OCI-LY3 (cell line): ENCODE measurements around the gene OPHN1.

ENCODE experiments used
- H2AFZ ChIP-seq: fragments of 200-600, 300-600 bp; shearing (Covaris generic); 2 replicates; pipeline ENCODE4 v1.6.0; 2014; ENCODE audit warnings: antibody characterized with exemption, low read depth, low read length
- H3K27ac ChIP-seq: fragments of 200-600, 300-600 bp; sonication (generic); 2 replicates; pipeline ENCODE4 v1.5.1; 2014; ENCODE audit warnings: mild to moderate bottlenecking, low read length, moderate library complexity, mixed read lengths
- H3K27me3 ChIP-seq: fragments of 200-600, 300-600 bp; sonication (generic); 2 replicates; pipeline ENCODE4 v1.6.1; 2014; ENCODE audit warnings: low read depth, low read length, mixed read lengths
- H3K36me3 ChIP-seq: fragments of 200-600, 300-600 bp; sonication (generic); replicated peaks from 2 replicates; pipeline ENCODE3; 2014; ENCODE audit warnings: low read depth, low read length, mixed read lengths
- H3K4me1 ChIP-seq: fragments of 300-600, 200-600 bp; sonication (generic); 2 replicates; pipeline ENCODE4 v1.6.1; 2014; ENCODE audit warnings: low read length, mixed read lengths
- H3K4me2 ChIP-seq: fragments of 200-600, 300-600 bp; sonication (generic); 2 replicates; pipeline ENCODE4 v1.6.1; 2014; ENCODE audit warnings: low read length, mixed read lengths
- H3K4me3 ChIP-seq: fragments of 300-600, 200-600 bp; sonication (generic); 2 replicates; pipeline ENCODE4 v1.5.1; 2014; ENCODE audit warnings: antibody characterized with exemption, mild to moderate bottlenecking, low read length, moderate library complexity
- H3K79me2 ChIP-seq: fragments of 300-600, 200-600 bp; shearing (Covaris generic); 2 replicates; pipeline ENCODE4 v1.6.1; 2014; ENCODE audit warnings: mild to moderate bottlenecking, low read length, mixed read lengths
- H3K9ac ChIP-seq: fragments of 300-600, 200-600 bp; shearing (Covaris generic); 2 replicates; pipeline ENCODE4 v1.6.0; 2014; ENCODE audit warnings: mild to moderate bottlenecking, low read length, moderate library complexity
- H3K9me3 ChIP-seq: fragments of 200-600, 300-600 bp; shearing (Covaris generic); 2 replicates; pipeline ENCODE4 v1.6.1; 2014; ENCODE audit warnings: low read length, mixed read lengths; ENCODE audit not compliant: insufficient read depth
- H4K20me1 ChIP-seq: fragments of 200-600, 300-600 bp; sonication (generic); 2 replicates; pipeline ENCODE4 v1.6.1; 2016; ENCODE audit warnings: low read length, mixed read lengths; ENCODE audit not compliant: insufficient read depth
- CTCF ChIP-seq: fragments of 200-600, 300-600 bp; sonication (generic); IDR thresholded peaks from 2 replicates; pipeline ENCODE4 v1.5.1; 2014; ENCODE audit warnings: antibody characterized with exemption, low read length, low read depth
- EZH2phosphoT487 ChIP-seq: fragments of 200-600 bp; shearing (Covaris generic); IDR thresholded peaks from 2 replicates; pipeline ENCODE4 v1.6.1; 2018; ENCODE audit warnings: antibody characterized with exemption, mixed run types, low read depth

OPHN1 gene

GRCh38 chrX:68403522-68403921 is 29.8 kb downstream of the OPHN1 start:
- no peaks in the 10 kb centered on the region for H3K36me3 ChIP-seq
- no peaks in the 10 kb centered on the region for H4K20me1 ChIP-seq
- H3K9ac ChIP-seq, result no peak overlapping the region
- H3K27me3 ChIP-seq, result 0 out of 2 replicates have a peak, but pooled peaks cover 2% of the 10 kb centered on the region
- H3K4me1 ChIP-seq, result no peaks in the 10 kb centered on the region
- no peak overlapping the region for H2AFZ ChIP-seq
- no peaks in the 10 kb centered on the region for H3K79me2 ChIP-seq
- no peak overlapping the region for H3K27ac ChIP-seq
- TF ChIP-seq EZH2phosphoT487, result no peak
- no peak for TF ChIP-seq CTCF
- H3K4me3 ChIP-seq, result no peak overlapping the region
- H3K4me2 ChIP-seq, result no peak overlapping the region
- no peaks in the 10 kb centered on the region for H3K9me3 ChIP-seq

DNA sequence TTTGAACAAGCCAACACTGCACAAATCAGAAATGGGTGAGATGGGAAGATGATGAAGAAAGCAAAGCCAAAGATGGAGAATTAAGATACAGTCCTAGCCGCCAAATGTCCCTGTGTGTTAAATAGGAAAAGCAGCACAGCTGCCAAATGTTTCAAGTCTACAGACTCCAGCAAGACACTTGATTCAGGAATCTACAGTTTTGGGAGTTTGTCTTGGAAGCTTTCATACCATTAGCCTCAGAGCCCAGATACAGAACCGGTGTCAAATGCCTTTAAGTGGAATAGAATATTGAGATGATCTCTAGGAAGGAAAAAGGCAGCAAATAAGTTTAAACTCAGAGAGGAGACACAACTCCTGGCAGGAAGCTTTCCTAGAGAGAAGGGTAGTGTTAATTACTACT is 30.3 kb downstream of the OPHN1 start:
- Histone ChIP-seq H3K4me1 (no peaks in the 10 kb centered on the region), H2AFZ (no peak overlapping the region), H3K4me3 (no peak overlapping the region), H3K79me2 (no peaks in the 10 kb centered on the region), H3K9ac (no peak overlapping the region), H3K9me3 (no peaks in the 10 kb centered on the region), H4K20me1 (no peaks in the 10 kb centered on the region), H3K4me2 (no peak overlapping the region), H3K36me3 (no peaks in the 10 kb centered on the region), H3K27ac (no peak overlapping the region), H3K27me3 (0 out of 2 replicates have a peak, but pooled peaks cover 2% of the 10 kb centered on the region)
- TF ChIP-seq EZH2phosphoT487 (no peak), CTCF (no peak)

GRCh38 chrX:68402094-68402493 is 31.2 kb downstream of the OPHN1 start:
- no peak overlapping the region for H3K4me2 ChIP-seq
- no peaks in the 10 kb centered on the region for H3K36me3 ChIP-seq
- TF ChIP-seq CTCF (no peak), EZH2phosphoT487 (no peak)
- H3K79me2 ChIP-seq, result no peaks in the 10 kb centered on the region
- no peaks in the 10 kb centered on the region for H4K20me1 ChIP-seq
- H3K4me1 ChIP-seq, result no peaks in the 10 kb centered on the region
- no peak overlapping the region for H3K9ac ChIP-seq
- no peak overlapping the region for H3K4me3 ChIP-seq
- no peak overlapping the region for H3K27ac ChIP-seq
- no peak overlapping the region for H2AFZ ChIP-seq
- no peaks in the 10 kb centered on the region for H3K9me3 ChIP-seq
- 0 out of 2 replicates have a peak, but pooled peaks cover 2% of the 10 kb centered on the region for H3K27me3 ChIP-seq

- Histone ChIP-seq H4K20me1 (no peaks in the 10 kb centered on the region), H2AFZ (no peak overlapping the region), H3K4me2 (no peak overlapping the region), H3K9me3 (no peaks in the 10 kb centered on the region), H3K9ac (no peak overlapping the region), H3K27me3 (0 out of 2 replicates have a peak, but pooled peaks cover 2% of the 10 kb centered on the region), H3K79me2 (no peaks in the 10 kb centered on the region), H3K4me3 (no peak overlapping the region), H3K36me3 (no peaks in the 10 kb centered on the region), H3K27ac (no peak overlapping the region), H3K4me1 (no peaks in the 10 kb centered on the region)
- TF ChIP-seq CTCF, result no peak
- TF ChIP-seq EZH2phosphoT487, result no peak
Observed at GRCh38 chrX:68398291-68398690, 35.0 kb downstream of the OPHN1 start.
